Midbrain (tissue), 1 donor: ENCODE data around the gene PITRM1.
"Not testable (repeated sequence)": the region's sequence is repeated elsewhere in the genome, so short reads cannot be mapped to it uniquely, and the experiment has no call there.

Experiments
- DNase-seq: peaks from one replicate; lab custom pipeline; 2025; lab: John Stamatoyannopoulos, UW

PITRM1 gene

GRCh38 chr10:3122486-3123205, 49.9 kb downstream of the PITRM1 start:
- no peak for DNase-seq

DNA sequence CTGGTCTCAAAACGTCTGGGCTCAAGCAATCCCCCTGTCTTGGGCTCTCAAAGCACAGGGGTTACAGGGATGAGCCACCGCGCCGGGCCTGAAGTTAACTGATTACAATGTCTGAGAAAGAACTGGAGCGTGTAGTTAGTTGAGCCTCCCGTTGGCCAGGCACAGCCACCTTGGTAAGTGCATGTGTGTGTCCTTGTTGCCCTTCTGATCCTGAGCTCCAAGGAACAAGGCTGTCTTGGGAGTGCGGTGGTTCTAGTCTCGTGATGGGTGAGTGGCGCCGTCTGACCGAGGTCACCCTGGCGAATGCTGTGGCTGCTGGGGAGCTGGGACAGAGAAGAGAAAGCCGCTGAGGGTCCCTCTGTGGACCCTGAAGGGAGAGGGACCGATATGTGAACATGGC, 50.5 kb downstream of the PITRM1 start:
- DNase-seq = no peak

DNA sequence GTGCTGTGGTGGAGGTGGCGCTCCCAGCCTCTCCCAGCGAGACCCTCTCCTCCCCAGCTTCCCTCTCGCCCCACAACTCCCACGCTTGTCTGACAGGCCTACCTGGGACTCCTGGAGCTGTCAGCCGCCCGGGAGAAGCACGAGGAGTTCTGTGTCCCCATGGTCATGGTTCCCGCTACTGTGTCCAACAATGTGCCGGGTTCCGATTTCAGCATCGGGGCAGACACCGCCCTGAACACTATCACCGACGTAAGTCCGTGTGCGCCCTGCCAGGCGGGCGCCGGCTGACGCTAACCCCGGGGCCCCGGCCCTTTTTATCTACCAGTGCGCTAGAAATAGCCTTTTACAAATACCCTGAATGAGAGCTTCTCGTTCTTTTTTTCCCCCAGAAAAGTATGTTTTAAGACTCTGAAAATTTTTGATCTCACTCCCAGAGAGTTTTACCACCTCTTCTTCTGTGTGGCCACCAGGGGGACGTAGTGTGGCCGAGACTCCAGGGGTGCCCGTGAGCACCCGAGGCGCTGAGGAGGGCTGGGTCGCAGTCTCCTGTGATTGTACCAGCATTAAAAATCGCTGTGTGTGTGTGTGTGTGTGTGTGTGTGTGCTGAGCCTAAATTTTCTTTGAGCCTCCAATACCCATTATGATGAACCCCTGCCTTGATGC, 52.7 kb downstream of the PITRM1 start:
- peak; percentile 44 for DNase-seq

- DNase-seq = no peak
These were observed 53.9 kb downstream of the PITRM1 start for GRCh38 chr10:3118641-3119091.

- DNase-seq = no peak
These were observed 55.1 kb downstream of the PITRM1 start for GRCh38 chr10:3117486-3117885.

GRCh38 chr10:3116508-3117100, 56.0 kb downstream of the PITRM1 start:
- no peak for DNase-seq

DNA sequence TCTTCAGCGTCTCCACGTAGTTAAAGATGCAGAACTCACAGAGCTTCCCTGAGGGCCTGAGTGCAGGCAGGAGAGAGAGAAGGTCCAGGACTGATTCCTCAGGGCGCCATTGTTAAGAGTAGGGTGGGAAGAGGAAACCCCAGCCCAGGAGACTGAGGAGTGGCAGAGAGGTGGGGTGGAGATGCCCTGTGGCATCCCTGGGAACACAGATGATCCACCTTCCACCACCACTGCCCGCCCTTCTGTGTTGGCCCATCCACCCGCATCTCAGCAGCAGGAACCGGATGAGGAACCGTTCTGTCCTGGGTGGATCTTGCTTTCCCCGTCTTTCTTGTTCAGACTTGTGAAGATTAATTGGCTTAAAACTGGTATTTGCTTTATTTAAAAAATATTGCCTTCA, 56.9 kb downstream of the PITRM1 start:
- no peak for DNase-seq

DNA sequence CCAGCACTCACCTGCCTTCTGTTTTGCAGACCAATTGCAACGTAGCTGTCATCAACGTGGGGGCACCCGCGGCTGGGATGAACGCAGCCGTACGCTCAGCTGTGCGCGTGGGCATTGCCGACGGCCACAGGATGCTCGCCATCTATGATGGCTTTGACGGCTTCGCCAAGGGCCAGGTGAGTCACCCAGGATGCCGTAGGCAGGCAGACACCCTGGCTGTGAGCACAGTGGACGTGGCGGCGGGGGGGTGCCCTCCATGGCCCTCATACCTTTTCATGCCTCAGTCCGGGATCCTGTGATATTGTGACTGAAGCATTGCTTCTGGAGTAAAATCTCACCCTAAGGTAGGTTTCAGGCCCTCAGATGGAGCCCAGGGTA, 59.2 kb downstream of the PITRM1 start:
- DNase-seq = no peak

- peak; percentile 46 for DNase-seq
These were observed 60.9 kb downstream of the PITRM1 start for GRCh38 chr10:3111621-3112163.

DNA sequence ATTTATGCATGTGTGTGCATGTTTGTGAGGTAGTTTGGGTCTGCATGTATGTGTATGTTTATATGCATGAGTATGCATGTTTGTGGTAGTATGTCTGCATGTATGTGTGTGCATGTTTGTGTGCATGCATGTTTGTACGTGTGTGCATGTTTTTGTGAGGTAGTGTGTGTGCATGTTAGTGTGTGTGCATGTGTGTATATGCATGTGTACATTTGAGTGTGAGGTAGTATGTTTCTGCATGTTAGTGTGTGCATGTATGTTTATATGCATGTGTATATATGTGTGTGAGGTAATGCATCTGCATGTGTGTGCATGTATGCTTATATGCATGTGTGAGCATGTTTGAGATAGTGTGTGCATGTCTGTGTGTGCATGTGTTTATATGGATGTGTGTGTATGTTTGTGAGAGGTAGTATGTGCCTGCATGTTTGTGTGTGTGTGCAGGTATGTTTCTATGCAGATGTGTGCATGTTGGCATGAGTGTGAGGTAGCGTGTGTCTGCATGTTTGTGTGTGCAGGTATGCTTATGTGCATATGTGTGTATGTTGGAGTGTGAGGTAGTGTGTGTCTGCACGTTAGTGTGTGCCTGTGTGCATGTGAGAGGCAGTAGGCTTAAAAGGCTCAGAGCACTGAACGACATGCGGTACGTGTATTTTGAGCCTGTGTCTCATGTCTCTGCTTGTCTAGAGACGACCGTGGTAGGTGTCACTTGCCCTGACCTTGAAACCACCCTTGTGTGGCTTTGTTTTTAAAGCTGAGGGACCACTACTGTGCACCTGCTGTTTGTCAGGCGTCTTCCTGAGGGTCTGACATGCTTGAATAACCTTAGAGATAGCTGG, 61.6 kb downstream of the PITRM1 start:
- no peak for DNase-seq

- DNase-seq = no peak
These were observed 62.9 kb downstream of the PITRM1 start for GRCh38 chr10:3109633-3110032.

DNA sequence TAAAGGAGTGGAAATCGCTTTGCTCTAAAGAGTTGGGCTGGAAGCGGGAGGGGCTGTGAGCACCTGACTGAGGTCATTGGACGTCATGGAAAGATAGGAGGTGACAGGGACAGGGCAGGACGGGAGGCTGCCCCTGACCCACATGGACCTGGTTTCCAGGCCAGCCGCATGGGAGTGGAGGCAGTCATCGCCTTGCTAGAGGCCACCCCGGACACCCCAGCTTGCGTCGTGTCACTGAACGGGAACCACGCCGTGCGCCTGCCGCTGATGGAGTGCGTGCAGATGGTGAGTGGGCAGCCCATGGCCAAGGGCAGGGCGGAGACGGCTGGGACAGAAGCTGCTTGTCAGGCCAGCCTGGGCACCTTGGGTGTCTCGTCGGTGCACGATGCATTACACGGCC, 63.4 kb downstream of the PITRM1 start:
- DNase-seq = no peak

DNA sequence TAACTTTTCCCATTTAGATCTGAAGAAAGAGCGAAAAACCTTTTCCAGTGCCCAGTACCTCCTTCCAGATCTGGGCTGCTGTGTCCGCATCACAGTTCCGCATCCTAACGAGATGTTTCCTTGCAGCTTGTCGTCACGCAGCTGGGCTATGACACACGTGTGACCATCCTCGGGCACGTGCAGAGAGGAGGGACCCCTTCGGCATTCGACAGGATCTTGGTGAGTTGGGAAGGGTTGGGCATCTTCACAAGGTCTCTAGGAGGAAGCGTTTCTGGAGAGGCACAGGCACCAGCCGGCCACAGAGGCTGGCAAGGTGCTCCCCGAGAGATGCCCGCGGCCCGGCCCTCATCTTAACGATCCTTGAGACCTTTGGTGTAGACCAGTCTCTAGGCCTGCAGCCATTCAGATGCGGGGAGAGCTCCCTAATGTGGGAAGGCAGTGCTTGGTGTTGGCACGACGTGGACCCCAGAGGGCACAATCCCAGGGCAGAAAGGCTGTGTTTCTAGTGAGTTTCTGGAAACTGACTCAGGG, 63.9 kb downstream of the PITRM1 start:
- DNase-seq = no peak

DNA sequence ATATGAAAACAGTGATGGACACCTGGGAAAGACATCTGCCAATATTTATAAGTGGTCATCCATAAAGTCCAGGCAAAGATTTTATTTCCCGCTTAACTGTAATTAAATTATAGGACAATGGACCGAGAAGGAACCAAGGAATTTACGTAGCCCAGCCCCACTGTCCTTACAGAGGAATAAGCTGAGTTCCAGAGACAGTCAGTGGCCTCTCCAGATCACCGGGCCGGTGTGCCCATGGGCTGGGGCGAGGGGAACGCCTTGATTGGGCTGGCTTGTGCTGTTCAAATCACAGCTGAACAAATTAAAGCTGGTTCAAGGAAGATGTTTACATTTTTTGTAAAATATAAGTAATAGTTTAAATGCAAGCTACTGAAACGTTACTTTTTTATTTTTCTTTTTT, 64.5 kb downstream of the PITRM1 start:
- DNase-seq = no peak

- DNase-seq = peak; percentile 88
These were observed 65.1 kb downstream of the PITRM1 start for GRCh38 chr10:3107426-3107961.

- DNase-seq = peak; percentile 51
These were observed 65.6 kb downstream of the PITRM1 start for GRCh38 chr10:3106928-3107425.

- not testable (repeated sequence) for DNase-seq
These were observed 66.3 kb downstream of the PITRM1 start for GRCh38 chr10:3106328-3106727.

GRCh38 chr10:3105905-3106304, 66.7 kb downstream of the PITRM1 start:
- no peak for DNase-seq

GRCh38 chr10:3105166-3105565, 67.4 kb downstream of the PITRM1 start:
- no peak for DNase-seq

DNA sequence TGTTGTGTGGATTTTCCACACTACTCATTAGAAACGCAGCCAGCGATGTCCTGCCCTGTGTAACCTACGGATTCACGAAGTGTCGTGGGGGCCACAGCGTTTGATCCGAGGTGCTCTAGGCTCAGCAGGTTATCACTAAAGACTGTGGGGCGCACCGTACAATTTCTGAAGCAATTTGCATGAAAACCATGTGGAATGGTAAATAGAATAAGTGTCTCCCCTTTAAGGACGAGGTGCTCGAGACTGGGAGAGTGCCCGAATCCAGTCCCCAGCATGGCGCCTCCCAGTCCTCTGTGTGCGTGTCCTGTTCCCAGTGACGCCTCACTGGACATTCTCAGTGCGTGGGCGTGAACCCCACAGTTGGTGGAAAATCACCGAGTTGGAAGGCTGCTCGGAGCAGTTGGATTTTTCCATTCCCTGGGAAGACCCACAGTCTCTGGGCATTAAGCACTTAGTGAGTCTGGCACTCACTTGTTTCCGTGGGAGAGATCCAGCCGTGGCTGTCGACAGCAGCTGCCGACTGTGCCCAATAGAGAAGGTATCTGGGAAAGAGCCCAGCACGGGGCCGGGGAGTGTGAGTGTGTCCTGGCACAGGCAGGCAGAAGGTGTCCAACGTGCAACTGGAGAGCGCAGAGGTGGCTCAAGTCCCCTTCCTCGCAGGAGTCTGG, 68.2 kb downstream of the PITRM1 start:
- DNase-seq = peak; percentile 16

DNA sequence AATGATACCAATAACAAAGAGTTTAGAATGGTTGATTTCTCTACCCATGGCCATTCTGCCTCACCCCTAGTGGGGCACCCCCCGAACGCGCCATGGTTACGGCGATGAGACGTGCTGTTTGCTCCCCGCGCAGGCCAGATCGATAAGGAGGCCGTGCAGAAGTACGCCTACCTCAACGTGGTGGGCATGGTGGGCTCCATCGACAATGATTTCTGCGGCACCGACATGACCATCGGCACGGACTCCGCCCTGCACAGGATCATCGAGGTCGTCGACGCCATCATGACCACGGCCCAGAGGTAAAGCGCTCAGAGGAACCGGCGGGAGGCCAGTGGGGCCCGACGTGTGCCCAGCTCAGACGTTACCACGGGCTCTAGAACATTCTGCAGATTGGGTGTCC, 68.9 kb downstream of the PITRM1 start:
- DNase-seq = no peak
